HG03159 (cell line): ENCODE data around the gene ELAVL3.
"Not testable (repeated sequence)": the region's sequence is repeated elsewhere in the genome, so short reads cannot be mapped to it uniquely, and the experiment has no call there.

ENCODE experiments used
- ATAC-seq: cut with Tn5 transposase; IDR thresholded peaks from one replicate; pipeline ENCODE4 v1.9.1; 2021; ENCODE audit warnings: mild to moderate bottlenecking, moderate library complexity; ENCODE audit not compliant: unreplicated experiment

ELAVL3 gene

DNA sequence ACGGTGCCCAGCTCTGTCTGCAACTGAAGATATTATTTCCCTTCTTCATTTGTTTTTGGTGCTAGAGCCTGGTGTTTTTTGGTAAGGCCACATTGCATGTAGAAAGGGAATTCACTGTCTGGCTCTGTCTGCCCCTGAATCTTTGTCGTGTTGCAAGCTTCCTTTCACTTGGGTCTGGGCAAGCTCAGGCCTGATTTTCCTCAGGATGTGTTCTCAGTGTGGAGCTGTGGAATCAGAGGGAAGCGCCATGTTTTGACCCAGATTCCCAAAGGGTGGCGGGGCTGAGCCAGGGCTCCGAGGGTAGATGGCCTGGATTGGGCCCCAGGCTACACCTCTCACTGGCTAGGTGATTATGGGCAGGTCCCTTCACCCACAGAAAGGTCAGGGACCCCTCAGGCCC, 36.8 kb downstream of the ELAVL3 start:
- no peak for ATAC-seq

DNA sequence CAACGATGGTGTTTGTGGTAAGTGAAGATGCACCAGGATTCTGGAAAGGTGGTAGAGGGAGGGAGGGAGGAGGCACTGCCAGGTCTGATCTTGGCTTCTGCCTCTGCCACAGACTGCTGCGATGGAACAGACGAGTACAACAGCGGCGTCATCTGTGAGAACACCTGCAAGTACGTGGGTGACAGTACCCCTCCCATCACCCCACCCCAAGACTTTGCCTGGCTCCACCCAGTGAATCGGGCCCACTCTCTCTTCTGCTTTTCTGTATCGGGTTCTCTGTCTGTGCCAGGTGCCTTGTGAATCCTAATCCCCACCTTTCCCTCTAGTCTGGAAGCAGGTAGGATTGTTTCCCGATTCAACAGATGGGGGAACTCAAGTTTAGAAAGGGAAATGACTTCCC, 42.9 kb downstream of the ELAVL3 start:
- ATAC-seq: no peak

DNA sequence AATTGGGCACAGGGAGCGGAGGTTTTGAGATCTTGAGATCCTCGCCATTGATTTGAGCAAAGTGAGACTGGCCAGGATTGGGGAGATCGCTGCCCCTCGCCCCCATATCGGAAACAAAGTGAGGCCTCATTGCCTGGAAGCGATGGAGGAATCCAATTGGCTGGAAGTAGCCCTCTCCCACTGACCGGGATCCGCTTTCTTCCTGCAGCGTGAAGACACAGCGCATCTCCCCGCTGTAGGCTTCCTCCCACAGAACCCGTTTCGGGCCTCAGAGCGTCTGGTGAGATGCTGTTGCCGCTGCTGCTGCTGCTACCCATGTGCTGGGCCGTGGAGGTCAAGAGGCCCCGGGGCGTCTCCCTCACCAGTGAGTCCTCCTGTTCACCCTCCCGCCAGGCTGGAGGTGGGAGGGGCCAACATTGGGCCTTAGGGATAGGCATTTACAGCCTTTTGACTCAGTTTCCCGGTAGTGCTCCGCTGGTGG, 45.0 kb downstream of the ELAVL3 start:
- ATAC-seq: no peak

DNA sequence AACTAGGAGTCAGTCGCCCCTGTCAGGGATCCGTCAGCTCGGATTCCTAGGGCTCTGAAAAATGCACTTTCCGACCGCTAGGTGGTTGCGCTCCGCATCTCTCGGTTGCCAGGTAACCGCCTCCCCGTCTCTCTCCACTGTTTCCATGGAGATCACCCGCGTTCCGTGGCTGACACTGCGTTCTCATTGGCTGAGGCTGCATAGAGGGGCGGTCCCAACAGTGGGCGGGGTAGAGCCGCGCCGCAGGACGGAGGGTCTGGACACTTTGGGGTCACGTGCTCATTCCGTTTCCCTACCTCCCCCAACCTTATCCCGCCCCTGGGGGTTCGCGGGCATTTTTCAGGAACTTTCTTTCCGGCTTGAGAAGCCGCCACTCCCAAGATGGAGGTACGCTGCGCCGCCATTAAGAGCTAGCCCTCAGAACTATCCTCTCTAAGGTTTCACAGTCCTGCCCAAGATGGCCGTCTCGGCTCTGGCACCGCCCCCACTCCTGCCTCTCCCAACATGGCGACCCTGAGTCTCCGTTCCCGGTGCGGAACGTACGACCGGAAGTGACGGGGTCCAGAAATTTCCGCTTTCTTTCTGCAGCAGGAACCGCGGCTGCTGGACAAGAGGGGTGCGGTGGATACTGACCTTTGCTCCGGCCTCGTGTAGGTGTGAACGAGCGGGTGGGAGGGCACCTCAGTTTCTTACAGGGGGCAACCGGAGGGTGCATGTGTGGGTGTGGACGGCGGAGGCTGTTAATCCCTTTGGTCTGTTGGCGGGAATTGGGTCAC, 45.6 kb downstream of the ELAVL3 start, which contains the start of the genes ODAD3 and PRKCSH:
TSS of gene ODAD3 (minus strand) at position 65 of the 776 bp plus-strand sequence. CDS start 105 bp downstream, outside the sequence.
TSS of gene PRKCSH (plus strand) at position 579 of the 776 bp plus-strand sequence. CDS start 483 bp downstream, outside the sequence.
- ATAC-seq: peak; percentile 88

DNA sequence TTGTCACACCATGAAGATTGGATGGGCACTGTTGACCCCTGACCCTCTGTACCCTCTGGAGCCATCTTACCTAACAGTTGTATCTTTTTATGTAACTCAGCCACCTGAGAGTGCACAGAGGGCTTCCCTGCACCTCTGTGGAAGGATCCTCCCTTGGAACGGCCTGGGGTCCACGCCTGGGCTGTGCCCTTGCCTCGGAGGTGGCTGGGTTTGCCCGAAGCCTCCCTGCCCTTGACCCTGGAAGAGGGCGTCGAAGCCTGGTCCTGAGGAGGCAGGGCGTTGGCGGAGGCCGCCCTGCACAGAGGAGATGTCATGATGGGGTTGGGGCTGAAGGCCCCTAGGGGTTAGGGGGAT, 46.2 kb downstream of the ELAVL3 start:
- peak; percentile 11 for ATAC-seq

DNA sequence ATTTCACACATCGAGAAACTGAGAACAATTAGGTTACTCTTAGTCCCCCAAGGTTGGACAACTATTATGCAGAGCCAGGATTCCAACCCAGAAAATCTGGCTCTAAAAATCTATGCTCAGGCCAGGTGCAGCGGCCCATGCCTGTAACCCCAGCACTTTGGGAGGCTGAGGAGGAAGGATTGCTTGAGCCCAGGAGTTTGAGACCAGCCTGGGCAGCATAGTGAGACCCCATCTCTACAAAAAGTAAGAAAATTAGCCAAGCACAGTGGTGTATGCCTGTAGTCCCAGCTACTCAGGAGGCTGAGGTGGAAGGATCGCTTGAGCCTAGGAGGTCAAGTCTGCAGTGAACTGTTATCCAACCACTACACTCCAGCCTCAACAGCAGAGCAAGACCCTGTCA, 47.3 kb downstream of the ELAVL3 start:
- not testable (repeated sequence) for ATAC-seq

DNA sequence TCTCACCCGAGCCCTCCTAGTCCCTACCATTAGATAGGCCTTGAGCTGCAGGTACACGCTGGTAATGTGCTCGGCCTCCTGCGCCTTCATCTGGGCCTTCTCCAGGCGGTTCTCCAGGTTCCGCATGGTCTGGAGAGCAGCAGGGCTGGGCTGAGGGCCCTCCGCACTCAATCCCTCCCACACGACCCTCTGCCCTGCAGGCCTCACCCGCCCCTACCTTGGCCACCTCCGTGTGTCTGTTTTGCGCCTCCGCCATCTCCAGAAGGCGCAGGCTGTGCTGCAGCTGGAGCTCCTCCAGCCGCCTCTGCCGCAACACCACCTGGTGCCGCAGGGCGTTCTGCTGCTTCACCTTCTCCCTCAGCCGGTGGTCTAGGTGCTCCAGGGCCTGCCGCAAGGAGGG, 54.2 kb downstream of the ELAVL3 start:
- no peak for ATAC-seq

DNA sequence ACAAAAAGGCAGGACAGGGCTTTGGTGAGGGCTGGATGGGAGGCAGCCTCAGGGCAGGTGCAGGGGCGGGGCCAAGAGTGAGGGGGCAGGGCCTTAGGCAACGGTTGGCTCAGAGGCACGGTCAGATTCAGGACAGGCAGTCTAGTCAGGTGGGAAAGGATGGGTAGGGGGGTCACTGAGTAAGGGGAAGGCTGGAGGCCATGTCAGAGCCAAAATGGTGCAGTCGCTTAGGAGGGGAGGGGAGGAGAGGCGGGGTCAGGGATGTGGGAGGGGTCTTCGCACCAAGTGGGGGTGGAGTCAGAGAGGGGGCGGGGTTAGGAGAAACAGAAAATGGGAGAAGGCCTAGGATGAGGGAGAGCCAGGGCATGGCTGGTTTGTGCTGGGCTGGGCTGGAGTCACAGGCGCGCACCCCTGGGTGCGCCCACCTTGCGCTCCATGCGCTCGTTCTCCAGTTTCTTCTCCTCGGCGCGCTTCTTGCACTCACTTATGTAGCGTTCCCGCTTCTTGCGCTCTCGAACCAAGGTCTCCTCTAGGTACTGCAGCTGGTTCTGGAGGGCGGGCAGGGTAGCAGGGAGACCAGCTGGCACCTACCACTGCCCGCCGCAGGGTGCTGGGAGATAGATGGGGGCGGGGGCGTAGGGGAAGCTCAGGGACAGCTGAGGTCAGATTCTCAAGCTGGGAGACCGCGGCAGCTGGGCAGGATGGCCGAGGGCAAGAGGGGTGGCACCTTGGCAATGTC, 55.0 kb downstream of the ELAVL3 start:
- ATAC-seq: no peak

DNA sequence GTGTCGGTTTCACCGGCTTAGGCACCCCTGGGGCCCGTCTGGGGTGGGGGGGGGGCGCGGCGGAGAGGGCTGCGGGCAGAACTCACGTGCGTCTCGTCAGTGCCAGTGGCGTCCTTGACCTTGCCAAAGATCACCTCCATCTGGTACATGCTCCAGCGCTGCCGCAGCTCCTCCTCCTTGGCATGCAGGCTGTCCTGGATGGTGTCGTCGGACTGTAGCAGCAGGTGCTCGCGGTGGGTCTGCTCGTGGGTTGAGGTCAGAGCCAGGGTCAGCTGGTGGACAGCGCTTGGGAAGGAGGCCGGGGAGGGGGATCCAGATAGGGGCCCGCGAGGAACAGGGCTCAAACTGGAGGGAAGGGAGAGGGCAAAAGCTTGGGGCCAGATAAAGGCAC, 57.1 kb downstream of the ELAVL3 start:
- ATAC-seq: no peak

DNA sequence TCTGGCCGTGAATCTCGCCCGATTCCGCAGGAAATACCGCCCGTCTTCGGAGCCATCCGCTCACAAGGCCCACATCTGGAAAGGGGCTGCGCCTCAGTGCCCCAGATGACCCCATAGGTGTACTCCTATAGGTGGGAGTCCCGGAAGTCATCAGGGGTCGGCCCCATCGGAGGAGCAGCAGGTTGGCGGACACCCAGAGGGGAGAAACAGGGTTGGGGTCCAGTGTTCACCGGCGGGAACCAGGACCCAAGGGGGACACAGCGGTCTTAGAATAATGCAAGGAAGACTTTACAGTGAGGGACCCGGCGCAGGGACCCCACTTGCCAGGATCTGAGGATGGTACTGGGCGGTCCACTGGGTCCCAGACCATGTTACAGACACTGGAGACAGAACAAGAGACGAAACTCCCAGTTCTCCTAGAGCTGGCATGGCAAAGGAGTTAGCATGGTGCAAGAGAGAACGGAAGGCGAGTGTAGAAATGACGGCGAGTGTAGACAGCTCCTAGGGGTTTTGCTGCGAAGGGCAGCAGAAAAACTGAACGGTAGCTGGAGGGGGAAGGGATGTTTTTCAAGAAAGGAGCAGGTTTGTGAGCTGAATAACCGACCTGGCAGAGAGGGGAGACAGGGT, 57.6 kb downstream of the ELAVL3 start:
- ATAC-seq: no peak

DNA sequence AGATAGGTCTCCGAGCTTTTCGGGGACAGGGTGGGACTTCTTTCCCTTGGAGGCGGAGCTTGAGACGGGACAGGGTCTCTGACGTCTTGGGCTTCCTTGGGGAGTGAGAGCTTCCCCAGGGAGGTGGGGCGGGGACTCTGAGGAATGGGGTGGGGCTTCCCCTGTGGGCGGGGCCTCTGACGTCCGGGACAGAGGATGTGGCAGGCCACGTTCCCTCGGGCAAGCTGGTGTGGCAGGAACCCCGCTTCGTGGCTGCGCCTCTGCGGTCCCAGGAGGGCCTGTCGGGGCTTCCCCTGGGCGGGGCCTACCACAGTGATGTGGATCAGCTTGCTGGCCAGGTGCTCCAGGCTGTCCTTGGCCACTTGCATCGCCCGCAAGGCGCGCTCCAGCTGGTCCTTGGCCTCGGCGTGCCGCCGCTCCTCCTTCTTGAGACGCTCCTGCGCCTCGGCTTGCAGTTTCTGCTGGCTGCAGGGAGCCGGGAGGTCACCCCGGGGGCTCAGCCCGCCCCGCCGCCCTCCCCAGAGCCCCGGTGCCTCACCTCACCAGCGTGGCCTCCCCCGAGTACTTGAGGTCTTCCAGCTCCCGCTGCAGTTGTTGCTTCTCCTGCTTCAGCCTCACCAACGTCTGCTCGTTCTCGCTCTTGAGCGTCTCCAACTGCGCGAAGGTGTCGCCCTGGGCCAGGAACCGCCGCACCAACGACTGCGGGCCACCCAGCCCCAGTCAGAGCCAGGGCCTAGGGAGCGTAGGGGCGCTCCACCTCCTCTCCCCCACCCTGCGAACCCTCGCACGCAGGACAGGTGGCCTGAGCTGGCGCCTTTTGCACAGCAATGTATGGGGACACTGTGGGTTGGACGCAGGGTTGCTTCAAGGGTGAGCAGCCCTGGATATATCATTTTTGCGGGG, 58.4 kb downstream of the ELAVL3 start:
- ATAC-seq: peak; percentile 48

DNA sequence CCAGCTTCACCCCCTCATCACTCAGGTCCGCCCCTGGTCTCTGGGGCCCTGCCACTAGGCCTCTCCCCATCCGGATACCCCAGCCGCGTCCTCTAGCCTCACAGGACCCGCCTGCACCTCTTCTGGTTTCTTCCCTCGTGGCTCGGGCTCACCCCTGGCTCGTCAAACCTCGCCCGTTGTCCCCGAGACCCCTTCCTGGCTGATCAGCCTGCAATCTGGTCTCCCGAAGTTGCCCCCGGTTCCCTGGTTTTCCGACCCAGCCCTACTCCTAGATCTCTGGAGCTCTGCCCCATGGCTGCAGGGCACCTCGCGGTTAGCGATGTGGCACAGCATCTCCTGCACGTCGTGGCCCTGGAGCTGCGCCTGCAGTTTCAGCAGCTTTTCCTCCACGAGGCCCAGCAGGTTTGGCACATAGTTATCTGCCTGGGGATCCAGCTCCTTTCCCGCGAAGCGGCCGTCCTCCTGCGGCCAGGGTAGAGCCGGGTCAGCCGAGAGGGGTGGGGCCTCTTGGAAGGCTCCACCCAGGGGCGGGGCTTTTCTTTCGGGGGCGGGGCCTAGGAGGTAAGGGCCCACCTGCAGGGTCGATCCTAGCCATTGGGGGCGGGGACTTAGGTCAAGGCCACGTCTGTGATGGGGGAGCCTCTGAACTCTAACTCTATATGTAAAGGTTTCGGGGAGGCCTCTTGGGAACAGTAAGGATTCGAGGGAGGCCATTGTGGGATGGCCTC, 59.3 kb downstream of the ELAVL3 start:
- ATAC-seq: no peak

DNA sequence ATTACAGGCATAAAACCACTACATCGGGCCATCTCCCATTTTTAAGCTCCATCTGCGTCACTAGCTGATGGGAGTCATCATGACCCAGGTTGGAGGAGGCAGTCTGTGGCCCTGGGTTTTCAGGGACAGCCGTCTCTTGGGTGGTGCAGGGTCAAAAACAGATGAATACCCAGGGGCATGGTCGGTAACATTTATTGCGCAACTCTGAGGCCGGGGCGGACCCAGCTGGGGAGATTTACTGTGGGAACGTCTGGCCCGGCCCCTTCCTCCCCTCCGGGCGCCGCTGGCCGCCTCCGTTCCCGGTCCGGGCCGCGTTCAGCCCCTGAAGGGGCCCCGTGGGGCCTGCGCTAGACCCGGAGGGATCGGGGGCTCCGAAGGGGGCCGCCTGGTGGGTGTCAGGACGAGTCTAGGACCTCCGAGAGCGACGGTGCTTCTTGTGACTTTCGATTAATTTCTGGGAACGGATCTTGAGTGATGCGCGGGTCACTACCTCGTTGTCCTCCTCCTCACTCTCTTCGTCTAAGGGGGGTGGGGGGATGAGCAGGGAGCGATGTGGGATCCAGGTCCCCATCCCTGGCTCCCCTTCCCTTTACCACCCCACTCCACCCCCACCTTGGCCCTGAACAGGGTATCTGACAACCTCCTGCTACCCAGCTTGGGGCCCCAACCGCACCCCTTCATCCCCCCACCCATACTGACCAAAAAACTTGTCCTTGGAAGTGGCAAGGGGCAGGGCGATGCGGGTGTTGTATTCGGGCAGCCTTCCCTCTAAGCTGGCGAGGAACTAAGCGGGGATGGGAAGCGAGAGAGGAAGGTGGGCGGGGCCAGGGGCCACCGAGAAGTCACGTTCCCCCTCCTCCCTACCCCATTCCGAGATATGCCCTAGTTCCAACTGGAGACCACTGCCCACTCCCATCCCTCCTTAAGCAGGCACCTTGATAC, 60.1 kb downstream of the ELAVL3 start:
- ATAC-seq: no peak

DNA sequence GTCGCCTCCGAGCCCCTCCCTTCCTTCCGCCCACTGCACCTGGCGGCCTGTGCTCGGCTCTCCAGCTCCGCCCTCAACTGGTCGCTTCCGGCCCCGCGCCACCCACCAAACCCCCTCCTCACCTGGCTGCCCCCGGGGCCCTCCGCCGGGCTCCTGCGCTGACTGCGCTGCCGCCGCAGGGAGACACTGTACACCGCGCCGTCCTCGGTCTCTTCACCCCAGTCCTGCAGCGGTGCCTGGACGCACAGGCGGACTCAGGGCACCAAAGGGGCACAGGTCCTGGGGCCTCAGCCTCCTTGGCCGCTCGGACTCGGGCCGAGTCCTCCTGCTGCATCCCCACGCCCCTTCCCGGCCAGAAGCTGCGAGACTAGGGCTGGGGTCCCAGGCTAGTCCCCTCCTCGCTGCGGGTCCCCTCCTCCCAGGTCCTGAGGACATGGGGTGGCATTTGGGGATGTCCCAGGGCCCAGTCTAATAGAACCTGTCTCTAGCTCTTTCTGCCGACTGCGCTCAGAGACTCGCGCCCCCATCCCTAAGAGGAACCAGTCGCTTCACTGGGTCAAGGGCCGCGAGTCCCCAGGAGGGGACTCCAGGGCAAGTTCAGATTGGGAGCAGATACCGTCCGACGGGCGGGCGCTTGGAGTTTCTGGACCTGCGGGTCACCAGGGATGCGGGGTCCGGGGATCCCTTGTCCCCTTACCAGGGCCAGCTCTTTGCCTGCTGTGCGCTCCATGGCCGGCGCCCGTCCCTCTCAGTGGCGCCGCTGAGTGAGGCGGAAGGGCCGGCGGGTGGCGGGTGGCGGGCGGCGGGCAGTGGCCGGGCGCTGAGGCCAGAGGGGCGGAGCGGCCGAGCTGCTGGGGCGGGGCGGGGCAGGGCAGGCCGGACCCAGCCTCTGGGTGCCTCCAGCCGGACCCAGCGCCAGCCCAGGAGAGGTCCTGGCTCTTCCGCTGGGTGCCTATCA, 62.0 kb downstream of the ELAVL3 start, which contains the start of gene RGL3:
TSS of gene RGL3 (minus strand) at position 766 of the 958 bp plus-strand sequence. CDS start at position 730, 36 bp downstream.
- ATAC-seq: no peak

DNA sequence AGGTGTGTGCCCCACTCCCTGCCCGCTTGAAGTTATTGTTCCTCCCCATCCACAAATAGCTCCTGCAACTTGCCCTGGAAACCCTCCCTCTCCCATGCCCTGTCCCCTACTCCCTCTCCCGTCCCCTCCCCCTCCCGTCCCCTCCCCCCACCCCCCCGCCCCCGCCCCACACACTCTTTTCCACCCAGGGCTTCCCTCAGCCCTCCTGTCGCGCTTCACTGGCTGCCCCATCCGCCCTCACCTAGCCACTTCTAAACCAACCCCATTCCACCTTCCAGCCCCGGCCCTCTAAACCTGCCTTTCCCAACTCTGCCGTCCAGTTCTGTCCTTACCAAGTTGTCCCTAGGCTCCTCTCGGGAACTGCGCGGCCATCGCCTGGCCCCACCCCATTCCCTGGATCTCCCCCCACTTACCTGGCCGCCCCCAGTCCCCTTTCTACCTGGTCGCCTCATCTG, 62.7 kb downstream of the ELAVL3 start:
- ATAC-seq: no peak

DNA sequence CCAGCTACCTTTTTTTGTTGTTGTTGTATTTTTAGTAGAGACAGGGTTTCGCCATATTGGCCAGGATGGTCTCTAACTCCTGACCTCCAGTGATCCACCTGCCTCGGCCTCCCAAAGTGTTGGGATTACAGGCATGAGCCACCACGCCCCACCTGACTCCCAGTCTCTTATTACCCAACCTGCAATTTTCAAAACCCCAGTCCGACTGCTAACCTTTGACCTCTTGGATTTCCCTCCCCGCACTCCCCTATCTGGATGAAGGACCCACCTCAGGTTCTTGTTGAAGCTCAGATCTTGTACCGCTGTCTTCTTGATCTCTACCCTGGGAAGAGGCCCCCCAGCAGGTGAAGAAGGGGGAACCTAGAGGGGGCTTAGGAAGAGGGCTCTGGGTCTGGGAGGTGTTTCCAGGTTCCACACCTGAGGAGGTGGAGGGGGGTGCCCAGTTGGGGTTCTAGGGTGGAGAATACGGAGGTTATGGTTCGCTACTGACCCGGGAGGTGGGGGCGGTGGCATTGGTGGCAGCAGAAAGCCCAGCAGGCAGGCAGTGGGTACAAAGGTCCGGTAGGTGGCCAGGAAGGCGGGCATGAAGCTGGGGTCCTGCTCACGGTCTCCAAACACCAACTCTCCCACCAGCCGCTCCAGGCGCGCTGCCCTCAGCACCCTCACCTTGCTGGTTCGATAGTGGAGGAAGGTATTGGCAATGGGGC, 64.3 kb downstream of the ELAVL3 start:
- ATAC-seq: no peak

DNA sequence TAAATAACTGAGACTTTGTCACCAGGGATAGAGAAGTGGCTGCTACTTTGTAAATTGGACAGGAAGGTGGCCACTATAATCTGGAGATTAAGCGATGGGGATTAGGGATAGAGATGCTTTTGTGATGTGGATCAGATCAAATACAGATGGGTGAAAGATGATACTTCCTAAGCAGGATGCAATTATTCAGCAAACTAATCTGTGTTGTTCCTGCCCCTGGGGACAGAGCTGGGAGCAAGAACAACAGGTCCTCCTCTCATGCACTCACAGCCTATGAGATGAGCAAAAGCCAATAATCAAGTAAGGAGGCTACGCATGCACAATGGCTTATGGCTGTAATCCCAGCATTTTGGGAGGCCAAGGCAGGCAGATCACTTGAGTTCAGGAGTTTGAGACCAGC, 66.3 kb downstream of the ELAVL3 start:
- ATAC-seq: no peak
